ENCODE measurements around the gene PRKAG2. TPM values are rescaled to one million over a fixed set of nuclear protein-coding genes. Genes with fewer than 3 reads are reported as not detected.

Gene PRKAG2
- total and polyA plus RNA-seq, 2 experiments from 2014 or later: 9.1 to 14.9 TPM

GRCh38 chr7:151686826-151687225, 190.1 kb downstream of the PRKAG2 start:
- no peak overlapping the region for H3K4me3 Mint-ChIP-seq
- peaks cover 20% of the 10 kb centered on the region for H3K27me3 Mint-ChIP-seq (ENCODE audit: insufficient read depth, low read depth, poor library complexity)
- no peaks in the 10 kb centered on the region for H3K36me3 ChIP-seq (ENCODE audit: insufficient read depth)
- H3K4me1 Mint-ChIP-seq: peaks cover 24% of the 10 kb centered on the region
- ATAC-seq (no peak), DNase-seq (ENCODE audit: low spot score) (no peak)
- H2AFZ ChIP-seq: peak overlapping the region; percentile 87; the same call in 1 of the 2 replicates
- H3K36me3 Mint-ChIP-seq (ENCODE audit: low read depth): no peaks in the 10 kb centered on the region
- H4K20me1 ChIP-seq (replicated peaks; ENCODE audit: insufficient read depth): no peaks in the 10 kb centered on the region
- H3K27ac Mint-ChIP-seq: no peak overlapping the region; the same call in 1 of the 2 replicates
- H3K4me1 ChIP-seq (ENCODE audit: insufficient read depth): peaks cover 7% of the 10 kb centered on the region
- H3K79me2 ChIP-seq (replicated peaks; ENCODE audit: insufficient read depth): no peaks in the 10 kb centered on the region
- no peaks in the 10 kb centered on the region for H3K27me3 ChIP-seq (ENCODE audit: insufficient read depth)
- peak overlapping the region; percentile 50; the same call in 1 of the 2 replicates for H3K27ac ChIP-seq (ENCODE audit: low read depth)
- H3F3A ChIP-seq (replicated peaks; ENCODE audit: low read depth): no peaks in the 10 kb centered on the region
- H3K9me2 ChIP-seq (ENCODE audit: insufficient read depth): peaks cover 7% of the 10 kb centered on the region; the same call in 1 of the 2 replicates
- TF ChIP-seq CREB1 (CRISPR knock-in tag; IDR thresholded peaks at IDR 0.05; ENCODE audit: low read depth) (no peak), POLR2AphosphoS5 (IDR thresholded peaks at IDR 0.05; ENCODE audit: low read depth) (no peak), NANOG (IDR thresholded peaks at IDR 0.05; ENCODE audit: borderline replicate concordance) (no peak), ZNF114 (CRISPR knock-in tag; IDR thresholded peaks at IDR 0.05) (no peak), EZH2 (IDR thresholded peaks at IDR 0.05; ENCODE audit: low read depth, unreplicated experiment) (no peak), ZNF462 (CRISPR knock-in tag; IDR thresholded peaks at IDR 0.05) (no peak)
- no peaks in the 10 kb centered on the region; the same call in 2 of the 3 replicates for H3K9me3 Mint-ChIP-seq
- H3K4me3 ChIP-seq: no peak overlapping the region
- peak overlapping the region; percentile 49; the same call in 1 of the 2 replicates for H3K4me2 ChIP-seq
